SK-N-SH (cell line): ENCODE data around the gene PLA2G2D. TPM values are rescaled to one million over a fixed set of nuclear protein-coding genes. Genes with fewer than 3 reads are reported as not detected.

ENCODE experiments used
- CTCF ChIA-PET: fragments of 300-600, 350-600 bp; formaldehyde crosslinking; extraction: SDS; loops from one replicate; lab custom pipeline; 2021; lab: Yijun Ruan, JAX
- POLR2A ChIA-PET: fragments of 350-600 bp; sonication (Branson Sonifier 250); formaldehyde crosslinking; extraction: SDS; loops from one replicate; lab custom pipeline; 2020; ENCODE audit warnings: antibody characterized with exemption, inconsistent platforms; lab: Yijun Ruan, JAX
- DNase-seq: peaks from one replicate; pipeline ENCODE4 v3.0.0; 2012
- H2AFZ ChIP-seq: fragments of 200-600 bp; sonication (generic); 2 replicates; pipeline ENCODE4 v1.8.1; 2016; ENCODE audit warnings: antibody characterized with exemption, mild to moderate bottlenecking, low read depth
- H3F3A ChIP-seq: fragments of 200-600 bp; sonication (generic); replicated peaks from 2 replicates; pipeline ENCODE3; 2016; ENCODE audit warnings: antibody characterized with exemption, mild to moderate bottlenecking; ENCODE audit not compliant: insufficient read depth
- H3K27ac ChIP-seq, 2 experiments: fragments of 200-500 bp in 1 of 2; fragments of 200-600 bp in 1 of 2; sonication (Bioruptor generic) in 1 of 2; sonication (generic), shearing (Covaris generic) in 1 of 2; 2 replicates each; pipeline versions ENCODE4 v1.5.1 to v1.6.1; 2014 to 2016; ENCODE audit warnings: low read depth in 2 of 2, inconsistent platforms in 1 of 2, low read length in 1 of 2, mild to moderate bottlenecking in 1 of 2, mixed read lengths in 1 of 2
- H3K27me3 ChIP-seq: fragments of 200-600 bp; sonication (generic), shearing (Covaris generic); 2 replicates; pipeline ENCODE4 v1.6.1; 2016; ENCODE audit warnings: mixed run types; ENCODE audit not compliant: insufficient read depth
- H3K36me3 ChIP-seq, 2 experiments: fragments of 200-500 bp in 1 of 2; fragments of 200-600 bp in 1 of 2; sonication (Bioruptor generic) in 1 of 2; sonication (generic) in 1 of 2; replicated peaks in 1 of 2; 2 replicates each; pipeline versions ENCODE3 to v1.5.1; 2014 to 2016; ENCODE audit warnings: low read length in 1 of 2, mild to moderate bottlenecking in 1 of 2; ENCODE audit not compliant: insufficient read depth in 2 of 2, control insufficient read depth in 1 of 2
- H3K4me1 ChIP-seq, 2 experiments: fragments of 200-500 bp in 1 of 2; fragments of 200-600 bp in 1 of 2; sonication (Bioruptor generic) in 1 of 2; sonication (generic), shearing (Covaris generic) in 1 of 2; 2 replicates each; pipeline versions ENCODE4 v1.5.1 to v1.6.1; 2014 to 2016; ENCODE audit warnings: low read depth in 1 of 2, low read length in 1 of 2, mixed run types in 1 of 2; ENCODE audit not compliant: insufficient read depth in 2 of 2, control insufficient read depth in 1 of 2
- H3K4me2 ChIP-seq: fragments of 200-600 bp; sonication (generic), shearing (Covaris generic); 2 replicates; pipeline ENCODE4 v1.6.1; 2017; ENCODE audit warnings: mixed run types
- H3K4me3 ChIP-seq, 2 experiments: fragments of 200-500 bp in 1 of 2; fragments of 200-600 bp in 1 of 2; sonication (Bioruptor generic) in 1 of 2; sonication (generic), shearing (Covaris generic) in 1 of 2; 2 replicates each; pipeline versions ENCODE4 v1.5.1 to v1.8.1; 2014 to 2016; ENCODE audit warnings: low read depth in 2 of 2, inconsistent platforms in 1 of 2, low read length in 1 of 2, mild to moderate bottlenecking in 1 of 2, mixed read lengths in 1 of 2, moderate library complexity in 1 of 2
- H3K79me2 ChIP-seq: fragments of 200-600 bp; sonication (generic); 2 replicates; pipeline ENCODE4 v1.8.1; 2017; ENCODE audit warnings: mild to moderate bottlenecking; ENCODE audit not compliant: insufficient read depth
- H3K9ac ChIP-seq: fragments of 200-600 bp; sonication (generic); 2 replicates; pipeline ENCODE4 v1.6.1; 2017; ENCODE audit warnings: mixed run types
- H3K9me2 ChIP-seq: fragments of 200-600 bp; sonication (generic); 2 replicates; pipeline ENCODE4 v1.6.1; 2017; ENCODE audit warnings: mixed run types
- H3K9me3 ChIP-seq: fragments of 200-600 bp; sonication (generic); 2 replicates; pipeline ENCODE4 v1.6.1; 2017; ENCODE audit warnings: mixed run types, mild to moderate bottlenecking, moderate library complexity
- H4K20me1 ChIP-seq: fragments of 200-600 bp; sonication (generic); 2 replicates; pipeline ENCODE4 v1.6.1; 2017; ENCODE audit warnings: mild to moderate bottlenecking, mixed run types; ENCODE audit not compliant: insufficient read depth
- CTCF ChIP-seq: fragments of 200-600 bp; sonication (generic); IDR thresholded peaks from 2 replicates; pipeline ENCODE4 v1.6.1; 2017; ENCODE audit warnings: antibody characterized with exemption, mild to moderate bottlenecking, moderate library complexity
- EZH2phosphoT487 ChIP-seq: fragments of 200-600 bp; sonication (generic); IDR thresholded peaks from 2 replicates; pipeline ENCODE4 v1.6.1; 2017; ENCODE audit warnings: low read depth, mixed run types, mild to moderate bottlenecking, antibody characterized with exemption, moderate library complexity, borderline replicate concordance
- IRF3 ChIP-seq: fragments of 150-350 bp; IDR thresholded peaks from 2 replicates; pipeline ENCODE4 v1.6.1; 2016; ENCODE audit warnings: mild to moderate bottlenecking, low read depth, low read length
- JUND ChIP-seq: IDR thresholded peaks from 2 replicates; pipeline ENCODE4 v1.4.0; 2012
- MAX ChIP-seq: IDR thresholded peaks from 2 replicates; pipeline ENCODE4 v1.4.0; 2012; ENCODE audit warnings: low read depth
- MXI1 ChIP-seq: IDR thresholded peaks from 2 replicates; pipeline ENCODE4 v1.6.1; 2012; ENCODE audit warnings: mild to moderate bottlenecking, low read depth, low read length, improper control_type of control experiment
- NRF1 ChIP-seq: IDR thresholded peaks from 2 replicates; pipeline ENCODE4 v1.6.1; 2012; ENCODE audit warnings: low read depth, mild to moderate bottlenecking, low read length
- RCOR1 ChIP-seq: fragments of 150-350 bp; IDR thresholded peaks from 2 replicates; pipeline ENCODE4 v1.6.1; 2017; ENCODE audit warnings: antibody characterized with exemption, low read length
- REST ChIP-seq: IDR thresholded peaks from 2 replicates; pipeline ENCODE4 v1.6.1; 2012; ENCODE audit warnings: mild to moderate bottlenecking, low read depth, low read length, moderate library complexity
- RFX5 ChIP-seq: IDR thresholded peaks from 2 replicates; pipeline ENCODE4 v1.6.1; 2012; ENCODE audit warnings: mild to moderate bottlenecking, improper control_type of control experiment, low read length
- TCF12 ChIP-seq: IDR thresholded peaks from 2 replicates; pipeline ENCODE4 v1.4.0; 2012
- TEAD4 ChIP-seq: IDR thresholded peaks from 2 replicates; pipeline ENCODE4 v1.4.0; 2012; ENCODE audit warnings: mild to moderate bottlenecking, borderline replicate concordance; ENCODE audit not compliant: insufficient read depth
- USF2 ChIP-seq: fragments of 150-350 bp; IDR thresholded peaks from 2 replicates; pipeline ENCODE4 v1.6.1; 2017; ENCODE audit warnings: antibody characterized with exemption, low read length, low read depth, borderline replicate concordance
- ZBTB33 ChIP-seq: IDR thresholded peaks from 2 replicates; pipeline ENCODE4 v1.4.0; 2012; ENCODE audit warnings: low read depth, borderline replicate concordance
- WGBS: methylation state at CpG from one replicate; pipeline ENCODE4 v1.1.6; 2017; ENCODE audit warnings: low lambda C conversion rate; 5-methylcytosine and 5-hydroxymethylcytosine counted together
- polyA plus RNA-seq, 3 experiments: library from polyadenylated mRNA; depleted of rRNA; stranded (reverse); fragments of >200 nt; gene quantifications; 2 replicates each; pipeline ENCODE4 v1.2.3, GENCODE V29; 2012

The PLA2G2D gene
- polyA plus RNA-seq, 1 of the 3 experiments (the other 2 are of a cell fraction) = not detected

GRCh38 chr1:20126041-20126805 is 6.9 kb upstream of the PLA2G2D start (continued):
- no peak for TF ChIP-seq CTCF
- no peak for TF ChIP-seq REST
- TF ChIP-seq TCF12 = no peak
- TF ChIP-seq, all 33 proteins: peak for 0

- Histone ChIP-seq H3K4me1 (peaks cover 0 to 10% of the 10 kb centered on the region in 2 experiments; a peak in 1 of 4 replicates), H3K27ac (no peak overlapping the region), H3K36me3 (no peaks in the 10 kb centered on the region), H3K9me3 (no peaks in the 10 kb centered on the region), H3K9me2 (no peaks in the 10 kb centered on the region), H3K4me2 (0 out of 2 replicates have a peak overlapping the region, but pooled peaks have one; percentile 70), H3K4me3 (no peak overlapping the region), H3K9ac (no peak overlapping the region), H3K79me2 (no peaks in the 10 kb centered on the region), H3K27me3 (peaks cover 5% of the 10 kb centered on the region; the same call in 1 of the 2 replicates), H4K20me1 (no peaks in the 10 kb centered on the region), H3F3A (no peaks in the 10 kb centered on the region), H2AFZ (no peak overlapping the region)
- ChIA-PET POLR2A (no interaction called here), CTCF (interaction anchor here (1.6 to 1.8 kb wide), 2 partner anchors 41 to 207 kb away, joined by 3 to 5 read pairs; no protein-coding TSS in a partner anchor)
- DNase-seq = no peak
- 70% methylated on average over 10 of the region's 10 CpGs for WGBS
- no peak for TF ChIP-seq MAX
- TF ChIP-seq NRF1 = no peak
- TF ChIP-seq RFX5 = no peak
- no peak for TF ChIP-seq RCOR1
- no peak for TF ChIP-seq ZBTB33
- no peak for TF ChIP-seq REST
- no peak for TF ChIP-seq MXI1
- no peak for TF ChIP-seq EZH2phosphoT487
- TF ChIP-seq TCF12 = no peak
- TF ChIP-seq IRF3 = no peak
- TF ChIP-seq JUND = no peak
- no peak for TF ChIP-seq USF2
- TF ChIP-seq TEAD4 = no peak
Measured at GRCh38 chr1:20125100-20125499, 5.8 kb upstream of the PLA2G2D start.
